MCF 10A (cell line): ENCODE data around the gene NUDT2. TPM values are rescaled to one million over a fixed set of nuclear protein-coding genes. Genes with fewer than 3 reads are reported as not detected.

Experiments
- BruUV-seq: library from RNA; stranded (reverse); fragments of 400-500 nt; replicated peaks from 2 replicates; lab custom pipeline; 2021; lab: Mats Ljungman, UMichigan
- CTCF ChIA-PET: fragments of 300-600 bp; sonication (Branson Sonifier 250); formaldehyde crosslinking; extraction: SDS; loops from one replicate; lab custom pipeline; 2021; ENCODE audit warnings: antibody characterized with exemption, inconsistent platforms; lab: Yijun Ruan, JAX
- POLR2A ChIA-PET: fragments of 300-600, 350-650 bp; sonication (Branson Sonifier 250); formaldehyde crosslinking; extraction: SDS; loops from one replicate; lab custom pipeline; 2020; ENCODE audit warnings: antibody characterized with exemption, inconsistent platforms; lab: Yijun Ruan, JAX
- DNase-seq: peaks from one replicate; pipeline ENCODE4 v3.0.0-alpha.2; 2018; ENCODE audit not compliant: unreplicated experiment
- H3K27ac Mint-ChIP-seq: one replicate; pipeline ENCODE4 v1.8.0; 2022; ENCODE audit warnings: mild to moderate bottlenecking, low read depth, mixed read lengths; ENCODE audit not compliant: unreplicated experiment
- H3K27me3 Mint-ChIP-seq: one replicate; pipeline ENCODE4 v1.8.0; 2022; ENCODE audit warnings: mixed read lengths; ENCODE audit not compliant: insufficient read depth, unreplicated experiment
- H3K36me3 Mint-ChIP-seq: one replicate; pipeline ENCODE4 v1.8.0; 2022; ENCODE audit warnings: mild to moderate bottlenecking, moderate library complexity, mixed read lengths; ENCODE audit not compliant: insufficient read depth, unreplicated experiment
- H3K4me1 Mint-ChIP-seq: one replicate; pipeline ENCODE4 v1.8.0; 2022; ENCODE audit warnings: mixed read lengths; ENCODE audit not compliant: insufficient read depth, unreplicated experiment
- H3K4me3 Mint-ChIP-seq: one replicate; pipeline ENCODE4 v1.8.0; 2022; ENCODE audit warnings: mild to moderate bottlenecking, moderate library complexity, mixed read lengths; ENCODE audit not compliant: unreplicated experiment
- H3K9me3 Mint-ChIP-seq: one replicate; pipeline ENCODE4 v1.8.0; 2022; ENCODE audit warnings: mixed read lengths; ENCODE audit not compliant: unreplicated experiment
- CTCF ChIP-seq: fragments of 200-600 bp; IDR thresholded peaks from one replicate; pipeline ENCODE4 v1.8.0; 2022; ENCODE audit warnings: antibody characterized with exemption, mild to moderate bottlenecking; ENCODE audit not compliant: unreplicated experiment
- intact Hi-C: fragments of 100-400 bp; cut with micrococcal nuclease; formaldehyde crosslinking; loops from 2 replicates; pipeline ENCODE4 v1.14.1; 2022
- total RNA-seq: library from RNA; stranded (reverse); gene quantifications from 2 replicates; pipeline ENCODE4 v1.2.3, GENCODE V29; 2022

NUDT2 gene
- total RNA-seq, 1 experiment from 2014 or later: 30.6 TPM

DNA sequence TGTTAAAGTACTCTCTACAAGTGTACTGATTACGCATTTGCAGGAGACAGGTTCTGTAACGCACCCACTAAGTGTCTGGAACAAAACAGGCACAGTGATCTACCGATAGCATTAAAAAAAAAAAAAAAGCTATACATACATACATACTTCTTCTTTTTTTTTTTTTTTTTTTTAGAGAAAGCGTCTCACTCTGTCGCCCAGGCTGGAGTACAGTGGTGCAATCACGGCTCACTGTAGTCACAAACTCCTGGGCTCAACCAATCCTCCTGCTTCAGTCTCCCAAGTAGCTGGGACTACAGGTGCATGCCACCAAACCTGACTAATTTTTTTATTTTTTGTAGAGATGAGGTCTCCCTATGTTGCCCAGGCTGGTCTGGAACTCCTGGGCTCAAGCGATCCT is 7.9 kb upstream of the NUDT2 start:
- intact Hi-C loops: no loop called here
- no peak overlapping the region for H3K27ac Mint-ChIP-seq
- no peaks in the 10 kb centered on the region for H3K36me3 Mint-ChIP-seq
- TF ChIP-seq CTCF: no peak
- H3K9me3 Mint-ChIP-seq: no peaks in the 10 kb centered on the region
- CTCF ChIA-PET: interaction anchor here (0.6 to 0.7 kb wide), 3 partner anchors 16 to 234 kb away, joined by 4 read pairs; no protein-coding TSS in a partner anchor
- DNase-seq: no peak
- no TSS peak for BruUV-seq
- no peaks in the 10 kb centered on the region for H3K27me3 Mint-ChIP-seq
- peaks cover 16% of the 10 kb centered on the region for H3K4me1 Mint-ChIP-seq
- POLR2A ChIA-PET: no interaction called here
- H3K4me3 Mint-ChIP-seq: no peak overlapping the region

DNA sequence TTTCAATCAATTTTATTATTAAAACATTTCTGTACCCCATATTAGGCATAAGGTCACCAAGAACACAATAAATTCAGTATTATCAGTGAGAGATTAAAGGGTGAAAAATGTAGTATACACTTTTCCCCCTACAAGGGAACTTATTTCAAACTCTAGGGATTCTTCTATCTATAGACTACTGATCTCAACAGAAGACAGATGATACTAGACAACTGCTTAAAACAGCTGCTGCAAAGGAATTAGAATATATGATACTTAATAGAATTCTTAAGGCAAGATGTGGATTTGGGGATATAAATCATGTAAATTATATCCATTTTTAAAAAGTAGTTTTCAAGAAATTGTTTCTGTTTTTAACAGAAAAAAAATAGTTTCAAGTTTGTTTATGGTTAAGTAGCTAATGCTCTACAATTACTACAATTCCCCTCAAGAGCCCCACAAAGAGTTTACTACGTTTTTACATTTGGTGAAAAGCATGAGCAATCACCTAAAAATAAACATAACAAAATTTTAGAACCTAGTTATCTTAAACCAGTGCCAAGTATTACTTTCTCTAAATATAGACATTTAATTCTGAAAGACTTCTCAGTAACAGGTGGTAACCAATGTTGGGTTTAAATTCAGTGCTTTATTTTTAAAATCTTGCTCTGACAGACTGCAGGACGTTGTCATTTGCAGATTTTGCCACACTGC is 6.3 kb upstream of the NUDT2 start:
- DNase-seq: no peak
- TF ChIP-seq CTCF: no peak
- Mint-ChIP-seq H3K4me1 (peaks cover 22% of the 10 kb centered on the region), H3K27me3 (no peaks in the 10 kb centered on the region), H3K9me3 (no peaks in the 10 kb centered on the region), H3K27ac (no peak overlapping the region), H3K4me3 (no peak overlapping the region), H3K36me3 (no peaks in the 10 kb centered on the region)
- intact Hi-C loops: no loop called here
- ChIA-PET POLR2A (interaction anchor here (0.6 kb wide), 1 partner anchor 305 kb away, joined by 4 read pairs; no protein-coding TSS in a partner anchor), CTCF (interaction anchor here (1.3 kb wide), 1 partner anchor 68 kb away, joined by 3 read pairs; no protein-coding TSS in a partner anchor)
- BruUV-seq: no TSS peak

DNA sequence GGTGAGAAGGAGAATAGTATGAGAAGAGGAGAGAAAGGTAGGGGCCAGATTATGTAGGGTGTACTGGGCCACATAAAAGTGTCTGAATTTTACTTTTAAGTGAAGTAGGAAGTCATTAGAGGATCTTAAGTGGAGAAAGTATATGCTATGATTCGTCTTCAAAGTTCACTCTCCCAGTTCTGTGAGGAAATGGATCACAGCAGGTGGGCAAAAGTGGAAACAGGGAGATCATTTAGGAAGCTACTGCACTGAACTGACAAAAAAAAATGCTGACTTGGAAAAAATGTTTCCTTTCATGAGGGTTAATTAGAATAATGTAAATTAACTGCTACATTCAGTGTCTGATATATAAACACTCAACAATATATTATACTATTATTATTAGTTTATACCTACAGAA is 2.7 kb upstream of the NUDT2 start:
- ChIA-PET CTCF (interaction anchor here (2.4 kb wide), 1 partner anchor 71 kb away, joined by 9 read pairs; no protein-coding TSS in a partner anchor), POLR2A (interaction anchor here (2.1 kb wide), 1 partner anchor 72 kb away, joined by 7 read pairs; no protein-coding TSS in a partner anchor)
- DNase-seq: no peak
- no peaks in the 10 kb centered on the region for H3K27me3 Mint-ChIP-seq
- peak overlapping the region; percentile 52 for H3K27ac Mint-ChIP-seq
- TF ChIP-seq CTCF: no peak
- BruUV-seq: no TSS peak
- peaks cover 31% of the 10 kb centered on the region for H3K4me1 Mint-ChIP-seq
- no peaks in the 10 kb centered on the region for H3K9me3 Mint-ChIP-seq
- no peaks in the 10 kb centered on the region for H3K36me3 Mint-ChIP-seq
- intact Hi-C loops: loop anchor here (5.0 kb wide), 1 partner anchor 74 kb away; no protein-coding TSS in a partner anchor
- no peak overlapping the region for H3K4me3 Mint-ChIP-seq

- H3K36me3 Mint-ChIP-seq: no peaks in the 10 kb centered on the region
- no peak for TF ChIP-seq CTCF
- H3K27ac Mint-ChIP-seq: peak overlapping the region; percentile 99
- DNase-seq: peak; percentile 50
- ChIA-PET POLR2A (interaction anchor here (1.1 to 2.1 kb wide), 4 partner anchors 47 to 74 kb away, joined by 5 to 7 read pairs (median 5); partner anchors contain the start of gene MYORG), CTCF (interaction anchor here (0.6 to 2.4 kb wide), 5 partner anchors 19 to 360 kb away, joined by 3 to 9 read pairs (median 3); no protein-coding TSS in a partner anchor)
- intact Hi-C loops: loop anchor here (5.0 kb wide), 1 partner anchor 76 kb away; no protein-coding TSS in a partner anchor
- H3K4me1 Mint-ChIP-seq: peaks cover 44% of the 10 kb centered on the region
- H3K27me3 Mint-ChIP-seq: no peaks in the 10 kb centered on the region
- BruUV-seq: TSS peak; percentile 56
- peak overlapping the region; percentile 92 for H3K4me3 Mint-ChIP-seq
- H3K9me3 Mint-ChIP-seq: no peaks in the 10 kb centered on the region
Measured at GRCh38 chr9:34328500-34328986, 826 bp upstream of the NUDT2 start.
